ENCODE data around the gene RALY.

GRCh38 chr20:34040300-34040995, 46.7 kb downstream of the RALY start:
- no peak for TF ChIP-seq CTCF (IDR thresholded peaks at IDR 0.05)
- no peak for TF ChIP-seq POLR2A (IDR thresholded peaks at IDR 0.05)
- no peak for TF ChIP-seq POLR2AphosphoS5 (IDR thresholded peaks at IDR 0.05)
